ENCODE measurements around the gene BUD23.

GRCh38 chr7:73667344-73668102 is 15.9 kb upstream of the BUD23 start, which contains the start of gene VPS37D:
- TF ChIP-seq, protein P1, sequence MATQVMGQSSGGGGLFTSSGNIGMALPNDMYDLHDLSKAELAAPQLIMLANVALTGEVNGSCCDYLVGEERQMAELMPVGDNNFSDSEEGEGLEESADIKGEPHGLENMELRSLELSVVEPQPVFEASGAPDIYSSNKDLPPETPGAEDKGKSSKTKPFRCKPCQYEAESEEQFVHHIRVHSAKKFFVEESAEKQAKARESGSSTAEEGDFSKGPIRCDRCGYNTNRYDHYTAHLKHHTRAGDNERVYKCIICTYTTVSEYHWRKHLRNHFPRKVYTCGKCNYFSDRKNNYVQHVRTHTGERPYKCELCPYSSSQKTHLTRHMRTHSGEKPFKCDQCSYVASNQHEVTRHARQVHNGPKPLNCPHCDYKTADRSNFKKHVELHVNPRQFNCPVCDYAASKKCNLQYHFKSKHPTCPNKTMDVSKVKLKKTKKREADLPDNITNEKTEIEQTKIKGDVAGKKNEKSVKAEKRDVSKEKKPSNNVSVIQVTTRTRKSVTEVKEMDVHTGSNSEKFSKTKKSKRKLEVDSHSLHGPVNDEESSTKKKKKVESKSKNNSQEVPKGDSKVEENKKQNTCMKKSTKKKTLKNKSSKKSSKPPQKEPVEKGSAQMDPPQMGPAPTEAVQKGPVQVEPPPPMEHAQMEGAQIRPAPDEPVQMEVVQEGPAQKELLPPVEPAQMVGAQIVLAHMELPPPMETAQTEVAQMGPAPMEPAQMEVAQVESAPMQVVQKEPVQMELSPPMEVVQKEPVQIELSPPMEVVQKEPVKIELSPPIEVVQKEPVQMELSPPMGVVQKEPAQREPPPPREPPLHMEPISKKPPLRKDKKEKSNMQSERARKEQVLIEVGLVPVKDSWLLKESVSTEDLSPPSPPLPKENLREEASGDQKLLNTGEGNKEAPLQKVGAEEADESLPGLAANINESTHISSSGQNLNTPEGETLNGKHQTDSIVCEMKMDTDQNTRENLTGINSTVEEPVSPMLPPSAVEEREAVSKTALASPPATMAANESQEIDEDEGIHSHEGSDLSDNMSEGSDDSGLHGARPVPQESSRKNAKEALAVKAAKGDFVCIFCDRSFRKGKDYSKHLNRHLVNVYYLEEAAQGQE (IDR thresholded peaks at IDR 0.05; ENCODE audit: insufficient read depth in 1 of 2, low read depth in 2 of 2, low read length in 2 of 2): no peak
- TF ChIP-seq POLR2AphosphoS5 (IDR thresholded peaks at IDR 0.05; ENCODE audit: low read depth, low read length) (no peak), SIN3A (IDR thresholded peaks at IDR 0.05; ENCODE audit: borderline replicate concordance, insufficient read depth, low read length) (peak; percentile 80; the same call in 1 of the 2 replicates), TAF1 (IDR thresholded peaks at IDR 0.05; ENCODE audit: borderline replicate concordance, insufficient read depth, low read length) (no peak)

All from PFSK-1 (cell line).